Retinal pigment epithelial cell (primary cell): ENCODE data around the gene ADA.
"Not testable (repeated sequence)": the region's sequence is repeated elsewhere in the genome, so short reads cannot be mapped to it uniquely, and the experiment has no call there.

Experiments
- DNase-seq: peaks from one replicate; pipeline ENCODE4 v3.0.0-alpha.2; 2010; ENCODE audit warnings: low read depth
- H3K4me3 ChIP-seq: 2 replicates; pipeline ENCODE4 v1.5.1; 2011; ENCODE audit warnings: mild to moderate bottlenecking, low read length, control low read depth, moderate library complexity
- TF ChIP-seq, protein P1 (sequence below): conservative IDR thresholded peaks from 2 replicates; pipeline ENCODE4 v1.5.1; 2011; ENCODE audit warnings: low read depth, low read length, control low read depth, inconsistent platforms

The ADA gene

GRCh38 chr20:44593751-44594150 is 57.7 kb downstream of the ADA start:
- TF ChIP-seq, protein P1, sequence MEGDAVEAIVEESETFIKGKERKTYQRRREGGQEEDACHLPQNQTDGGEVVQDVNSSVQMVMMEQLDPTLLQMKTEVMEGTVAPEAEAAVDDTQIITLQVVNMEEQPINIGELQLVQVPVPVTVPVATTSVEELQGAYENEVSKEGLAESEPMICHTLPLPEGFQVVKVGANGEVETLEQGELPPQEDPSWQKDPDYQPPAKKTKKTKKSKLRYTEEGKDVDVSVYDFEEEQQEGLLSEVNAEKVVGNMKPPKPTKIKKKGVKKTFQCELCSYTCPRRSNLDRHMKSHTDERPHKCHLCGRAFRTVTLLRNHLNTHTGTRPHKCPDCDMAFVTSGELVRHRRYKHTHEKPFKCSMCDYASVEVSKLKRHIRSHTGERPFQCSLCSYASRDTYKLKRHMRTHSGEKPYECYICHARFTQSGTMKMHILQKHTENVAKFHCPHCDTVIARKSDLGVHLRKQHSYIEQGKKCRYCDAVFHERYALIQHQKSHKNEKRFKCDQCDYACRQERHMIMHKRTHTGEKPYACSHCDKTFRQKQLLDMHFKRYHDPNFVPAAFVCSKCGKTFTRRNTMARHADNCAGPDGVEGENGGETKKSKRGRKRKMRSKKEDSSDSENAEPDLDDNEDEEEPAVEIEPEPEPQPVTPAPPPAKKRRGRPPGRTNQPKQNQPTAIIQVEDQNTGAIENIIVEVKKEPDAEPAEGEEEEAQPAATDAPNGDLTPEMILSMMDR: no peak
- H3K4me3 ChIP-seq: no peak overlapping the region
- no peak for DNase-seq

- TF ChIP-seq, protein P1: no peak
- no peak overlapping the region for H3K4me3 ChIP-seq
- no peak for DNase-seq
Observed at GRCh38 chr20:44592366-44592765, 59.1 kb downstream of the ADA start.

GRCh38 chr20:44590980-44591778 is 60.3 kb downstream of the ADA start:
- TF ChIP-seq, protein P1: no peak
- no peak for DNase-seq
- no peak overlapping the region for H3K4me3 ChIP-seq

DNA sequence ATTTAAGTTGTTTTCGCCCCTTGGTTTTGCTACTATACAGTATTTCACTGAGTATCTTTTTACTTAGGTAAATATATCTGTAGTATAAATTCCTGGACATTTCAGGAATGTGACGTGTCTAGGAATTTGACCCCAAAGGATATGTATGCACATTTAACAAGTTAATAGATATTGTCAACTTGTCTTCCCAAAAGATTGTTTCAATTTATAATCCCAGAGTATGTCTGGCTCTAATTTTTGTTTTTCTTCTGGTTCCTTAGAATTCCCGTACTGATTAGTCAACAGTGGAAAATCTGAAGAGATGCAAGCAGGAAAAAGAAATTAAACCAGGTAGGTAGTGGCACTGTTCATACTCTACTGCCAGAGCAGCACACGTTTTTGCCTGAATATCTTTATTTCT is 62.0 kb downstream of the ADA start:
- no peak overlapping the region for H3K4me3 ChIP-seq
- DNase-seq: no peak
- TF ChIP-seq, protein P1: no peak

DNA sequence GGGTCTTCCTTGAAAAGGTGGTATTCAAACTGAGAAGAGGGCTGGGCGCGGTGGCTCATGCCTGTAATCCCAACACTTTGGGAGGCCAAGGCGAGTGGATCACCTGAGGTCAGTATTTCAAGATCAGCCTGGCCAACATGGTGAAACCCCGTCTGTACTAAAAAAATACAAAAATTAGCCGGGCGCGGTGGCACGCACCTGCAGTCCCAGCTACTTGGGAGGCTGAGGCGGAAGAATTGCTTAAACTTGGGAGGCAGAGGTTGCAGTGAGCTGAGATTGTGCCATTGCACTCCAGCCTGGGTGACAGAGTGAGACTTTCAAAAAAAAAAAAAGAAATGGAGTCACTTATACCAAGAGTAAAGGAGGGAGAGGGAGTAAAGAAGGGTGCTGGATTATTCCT is 63.2 kb downstream of the ADA start:
- DNase-seq, H3K4me3 ChIP-seq: not testable (repeated sequence)

GRCh38 chr20:44587035-44587980 is 64.2 kb downstream of the ADA start:
- TF ChIP-seq, protein P1: no peak
- no peak overlapping the region for H3K4me3 ChIP-seq
- no peak for DNase-seq

- TF ChIP-seq, protein P1: no peak
- no peak overlapping the region for H3K4me3 ChIP-seq
- no peak for DNase-seq
Observed at GRCh38 chr20:44586289-44586911, 65.1 kb downstream of the ADA start.
